Uterus (tissue), 4 donors: ENCODE data around the gene ELMO2. TPM values are rescaled to one million over a fixed set of nuclear protein-coding genes. Genes with fewer than 3 reads are reported as not detected.

Experiments used
- DNase-seq, 2 donors: peaks; one replicate each; pipeline ENCODE4 v3.0.0-alpha.2; 2019 to 2020
- H3K27ac ChIP-seq, 2 donors: fragments of 200-600 bp; sonication (generic); 1 replicate in 1 of 2; 2 replicates in 1 of 2; pipeline ENCODE4 v1.5.1; 2016 to 2018
- H3K27me3 ChIP-seq, 2 donors: fragments of 200-600 bp; sonication (generic); one replicate each; pipeline ENCODE4 v1.5.1; 2018 to 2019; ENCODE audit warnings: control low read depth in 1 of 2
- H3K36me3 ChIP-seq, 2 donors: fragments of 200-600 bp; sonication (generic); one replicate each; pipeline ENCODE4 v1.5.1; 2019; ENCODE audit warnings: control low read depth in 1 of 2
- H3K4me1 ChIP-seq, 2 donors: fragments of 200-600 bp; sonication (generic); one replicate each; pipeline ENCODE4 v1.5.1; 2018 to 2019; ENCODE audit warnings: control low read depth in 1 of 2
- H3K4me3 ChIP-seq, 2 donors: fragments of 200-600 bp; sonication (generic); 1 replicate in 1 of 2; 2 replicates in 1 of 2; pipeline ENCODE4 v1.5.1; 2018 to 2019; ENCODE audit warnings: mild to moderate bottlenecking in 1 of 2
- H3K9me3 ChIP-seq, 2 donors: fragments of 200-600 bp; sonication (generic); one replicate each; pipeline ENCODE4 v1.5.1; 2019; ENCODE audit warnings: control low read depth in 1 of 2
- POLR2A ChIP-seq, 2 donors: fragments of 450-650 bp; IDR thresholded peaks; one replicate each; pipeline ENCODE4 v1.6.1; 2016; ENCODE audit warnings: antibody characterized with exemption in 2 of 2, mild to moderate bottlenecking in 1 of 2, moderate library complexity in 1 of 2
- intact Hi-C: fragments of 100-400 bp; cut with DNase I; formaldehyde crosslinking; loops from one replicate; pipeline ENCODE4 v1.15.1; 2023; ENCODE audit warnings: low total_unique reads
- total RNA-seq, 4 donors: library from RNA; depleted of rRNA in 3 of 4; stranded (reverse); fragments of >200 nt in 3 of 4; gene quantifications; one replicate each; pipeline versions ENCODE4 v1.1.0 to v1.2.4, GENCODE V29; 2014 to 2023
- TF ChIP-seq, protein P1 (sequence below), 4 experiments: fragments of 200-600 bp in 2 of 4; fragments of 450-650 bp in 2 of 4; sonication (generic) in 2 of 4; IDR thresholded peaks; one replicate each; pipeline ENCODE4 v1.5.1; 2016 to 2019; ENCODE audit warnings: antibody characterized with exemption in 4 of 4, mild to moderate bottlenecking in 2 of 4, moderate library complexity in 1 of 4
- donor health status: DM: yes; HTN: yes; CAD: no.

Gene ELMO2
- total RNA-seq, 4 donors from 2014 or later, result 18.5 to 112 (median 57.2) TPM

DNA sequence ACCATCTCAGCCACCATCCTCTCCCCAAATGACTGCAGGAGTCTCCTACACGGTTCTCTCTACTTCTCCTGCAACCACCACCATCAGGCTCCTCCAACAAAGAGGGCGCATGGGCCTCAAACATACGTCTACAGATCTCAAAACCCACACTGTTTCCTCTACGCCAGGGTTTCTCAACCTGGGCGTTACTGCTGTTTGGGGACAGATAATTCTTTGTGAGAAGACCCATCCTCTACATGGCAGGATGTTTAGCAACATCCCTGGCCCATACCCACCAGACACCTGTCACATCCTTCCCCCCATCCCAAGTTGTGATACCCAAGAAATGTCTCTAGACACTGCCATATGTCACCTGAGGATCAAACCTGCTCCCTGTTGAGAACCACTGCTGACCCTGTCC, 45.0 kb downstream of the ELMO2 start:
- Histone ChIP-seq H3K4me1 (peaks cover 0 to 17% of the 10 kb centered on the region in 2 donors), H3K27ac (no peak overlapping the region), H3K9me3 (no peaks in the 10 kb centered on the region), H3K27me3 (no peaks in the 10 kb centered on the region), H3K36me3 (no peaks in the 10 kb centered on the region), H3K4me3 (no peak overlapping the region)
- no peak for DNase-seq
- TF ChIP-seq, protein P1, sequence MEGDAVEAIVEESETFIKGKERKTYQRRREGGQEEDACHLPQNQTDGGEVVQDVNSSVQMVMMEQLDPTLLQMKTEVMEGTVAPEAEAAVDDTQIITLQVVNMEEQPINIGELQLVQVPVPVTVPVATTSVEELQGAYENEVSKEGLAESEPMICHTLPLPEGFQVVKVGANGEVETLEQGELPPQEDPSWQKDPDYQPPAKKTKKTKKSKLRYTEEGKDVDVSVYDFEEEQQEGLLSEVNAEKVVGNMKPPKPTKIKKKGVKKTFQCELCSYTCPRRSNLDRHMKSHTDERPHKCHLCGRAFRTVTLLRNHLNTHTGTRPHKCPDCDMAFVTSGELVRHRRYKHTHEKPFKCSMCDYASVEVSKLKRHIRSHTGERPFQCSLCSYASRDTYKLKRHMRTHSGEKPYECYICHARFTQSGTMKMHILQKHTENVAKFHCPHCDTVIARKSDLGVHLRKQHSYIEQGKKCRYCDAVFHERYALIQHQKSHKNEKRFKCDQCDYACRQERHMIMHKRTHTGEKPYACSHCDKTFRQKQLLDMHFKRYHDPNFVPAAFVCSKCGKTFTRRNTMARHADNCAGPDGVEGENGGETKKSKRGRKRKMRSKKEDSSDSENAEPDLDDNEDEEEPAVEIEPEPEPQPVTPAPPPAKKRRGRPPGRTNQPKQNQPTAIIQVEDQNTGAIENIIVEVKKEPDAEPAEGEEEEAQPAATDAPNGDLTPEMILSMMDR (IDR thresholded peaks at IDR 0.05), result no peak
- no peak for TF ChIP-seq POLR2A (IDR thresholded peaks at IDR 0.05)
- intact Hi-C loops, result no loop called here

DNA sequence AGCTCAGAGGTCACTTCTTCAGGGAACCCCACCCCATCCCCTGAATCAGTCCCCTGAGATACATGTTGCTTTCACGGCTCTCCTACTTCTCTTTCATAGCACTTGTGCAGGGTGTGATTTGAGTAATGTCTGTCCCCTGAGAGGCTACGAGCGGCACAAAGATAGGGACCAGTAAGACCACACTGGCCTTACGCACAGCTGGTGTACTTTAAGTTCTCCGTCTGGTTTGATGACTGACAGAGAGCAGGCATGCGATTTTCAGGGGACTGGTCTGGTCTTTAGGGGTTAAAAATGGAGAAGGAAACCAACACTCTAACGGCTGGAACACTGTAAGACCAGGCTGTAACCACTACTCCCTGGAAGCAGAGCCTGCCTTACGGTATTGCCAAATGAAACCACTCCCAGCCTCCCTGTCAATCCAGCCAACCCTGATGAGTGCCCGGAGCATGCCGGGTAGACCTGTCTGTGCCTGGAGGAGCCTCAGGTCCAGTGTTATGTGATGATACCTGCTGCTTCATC, 47.1 kb downstream of the ELMO2 start:
- H3K4me3 ChIP-seq, result no peak overlapping the region
- intact Hi-C loops, result no loop called here
- no peaks in the 10 kb centered on the region for H3K36me3 ChIP-seq
- H3K4me1 ChIP-seq, result peaks cover 4 to 17% of the 10 kb centered on the region in 2 donors
- no peak for TF ChIP-seq POLR2A (IDR thresholded peaks at IDR 0.05)
- TF ChIP-seq, protein P1 (IDR thresholded peaks at IDR 0.05), result no peak
- H3K9me3 ChIP-seq, result no peaks in the 10 kb centered on the region
- no peak for DNase-seq
- H3K27me3 ChIP-seq, result no peaks in the 10 kb centered on the region
- no peak overlapping the region for H3K27ac ChIP-seq

DNA sequence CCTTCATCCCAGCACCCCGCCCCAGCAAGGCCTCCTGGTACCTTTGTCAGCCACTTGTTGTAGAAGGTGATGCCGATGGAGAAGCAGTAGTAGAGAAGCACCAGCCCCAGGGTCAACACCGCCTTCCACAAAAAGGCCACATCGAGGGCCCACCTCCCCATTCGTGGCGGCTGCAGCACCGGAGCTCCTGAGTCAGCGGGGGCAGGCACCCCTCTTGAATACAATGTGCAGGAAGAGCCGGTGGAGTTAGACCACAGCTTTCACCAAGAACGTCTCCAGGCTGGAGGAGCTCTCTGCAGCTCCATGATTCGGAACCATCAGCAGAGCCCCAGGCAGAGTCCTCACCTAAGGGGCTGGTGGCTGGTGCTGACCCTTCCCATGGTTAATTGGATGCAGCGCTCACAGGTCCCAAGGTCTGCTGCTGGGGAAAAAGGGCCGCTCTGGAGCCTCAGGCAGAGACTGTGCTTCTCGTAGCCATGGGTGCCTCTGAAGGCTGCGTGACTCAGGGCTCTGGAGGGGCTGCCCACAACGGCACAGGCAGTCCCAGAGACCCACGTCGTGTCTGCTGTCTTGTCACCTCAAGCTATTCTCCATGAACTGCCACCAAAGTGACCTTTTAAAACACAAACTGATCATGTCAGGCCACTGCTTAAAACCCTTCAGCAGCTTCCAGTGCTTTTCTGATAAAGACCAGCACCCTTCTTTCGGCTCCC, 47.9 kb downstream of the ELMO2 start:
- no peaks in the 10 kb centered on the region for H3K27me3 ChIP-seq
- TF ChIP-seq, protein P1 (IDR thresholded peaks at IDR 0.05), result no peak
- TF ChIP-seq POLR2A (IDR thresholded peaks at IDR 0.05), result no peak
- intact Hi-C loops, result no loop called here
- H3K9me3 ChIP-seq, result no peaks in the 10 kb centered on the region
- H3K27ac ChIP-seq, result no peak overlapping the region
- H3K4me1 ChIP-seq, result peaks cover 4 to 17% of the 10 kb centered on the region in 2 donors
- H3K36me3 ChIP-seq, result no peaks in the 10 kb centered on the region
- H3K4me3 ChIP-seq, result no peak overlapping the region
- DNase-seq, result no peak

DNA sequence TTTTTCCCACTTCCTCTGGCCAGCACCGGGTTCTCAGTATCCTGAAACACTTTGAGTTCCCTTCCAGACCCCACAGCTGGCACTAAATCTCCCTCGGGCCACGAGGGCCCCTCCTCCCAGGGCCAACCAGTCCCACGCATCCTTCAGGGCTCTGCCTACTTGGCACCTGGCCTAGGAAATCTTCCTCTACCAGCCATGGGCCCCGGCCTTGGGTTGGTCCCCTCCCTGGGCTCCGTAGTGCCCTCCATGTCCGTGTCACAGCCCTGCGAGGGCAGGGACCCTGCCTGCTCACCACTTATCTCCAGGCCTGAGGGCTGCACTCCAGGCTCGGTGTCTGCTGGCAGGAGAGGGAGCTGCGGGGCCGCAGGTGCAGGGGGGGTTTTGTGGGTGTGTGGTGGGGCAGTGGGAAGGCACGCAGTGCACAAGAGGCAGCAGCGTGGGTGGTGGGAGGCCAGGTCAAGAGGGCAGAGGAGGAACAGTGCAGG, 49.3 kb downstream of the ELMO2 start:
- peak in 1 of 2 donors; percentile 36 for DNase-seq
- no peaks in the 10 kb centered on the region for H3K27me3 ChIP-seq
- peaks cover 4 to 9% of the 10 kb centered on the region in 2 donors for H3K4me1 ChIP-seq
- no peak overlapping the region for H3K4me3 ChIP-seq
- H3K36me3 ChIP-seq, result no peaks in the 10 kb centered on the region
- intact Hi-C loops, result no loop called here
- TF ChIP-seq, protein P1 (IDR thresholded peaks at IDR 0.05), result no peak
- TF ChIP-seq POLR2A (IDR thresholded peaks at IDR 0.05), result no peak
- no peaks in the 10 kb centered on the region for H3K9me3 ChIP-seq
- peak overlapping the region; percentile 27 to 62 for H3K27ac ChIP-seq
